GM18909 (cell line): ENCODE measurements around the gene CFAP20.
"Not testable (repeated sequence)": the region's sequence is repeated elsewhere in the genome, so short reads cannot be mapped to it uniquely, and the experiment has no call there.

Experiments
- ATAC-seq: cut with Tn5 transposase; IDR thresholded peaks from one replicate; pipeline ENCODE4 v1.9.1; 2021; ENCODE audit warnings: mild to moderate bottlenecking; ENCODE audit not compliant: unreplicated experiment, poor library complexity

CFAP20 gene

GRCh38 chr16:58073086-58073485, 56.1 kb downstream of the CFAP20 start:
- ATAC-seq, result not testable (repeated sequence)

DNA sequence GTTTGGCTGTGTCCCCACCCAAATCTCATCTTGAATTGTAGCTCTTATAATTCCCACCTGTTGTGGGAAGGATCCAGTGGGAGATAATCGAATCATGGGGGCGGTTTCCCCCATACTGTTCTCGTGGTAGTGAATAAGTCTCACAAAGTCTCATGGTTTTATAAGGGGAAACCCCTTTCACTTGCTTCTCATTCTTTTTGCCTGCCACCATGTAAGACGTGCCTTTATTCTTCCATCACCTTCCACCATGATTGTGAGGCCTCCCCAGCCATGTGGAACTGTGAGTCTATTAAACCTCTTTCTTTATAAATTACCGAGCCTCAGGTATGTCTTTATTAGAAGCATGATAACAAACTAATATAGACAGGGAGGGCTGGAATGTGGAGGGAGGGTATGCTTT, 57.0 kb downstream of the CFAP20 start:
- ATAC-seq, result not testable (repeated sequence)

DNA sequence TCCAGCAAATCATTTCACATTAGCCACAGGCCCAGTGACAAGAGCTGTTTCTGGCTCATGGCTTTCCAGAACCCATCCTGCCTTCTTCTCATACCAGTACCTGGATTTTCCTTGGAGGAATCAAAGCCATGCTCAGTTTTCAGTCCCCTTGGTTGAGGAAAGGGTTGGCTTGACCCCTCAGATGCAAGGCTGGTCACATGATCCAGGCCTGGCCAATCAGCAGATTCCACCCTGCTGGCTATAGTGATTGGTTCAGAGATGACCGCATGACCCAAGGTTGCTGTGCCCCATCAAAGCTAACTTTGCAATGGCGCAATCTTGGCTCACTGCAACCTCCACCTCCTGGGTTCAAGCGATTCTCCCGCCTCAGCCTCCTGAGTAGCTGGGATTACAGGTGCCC, 58.6 kb downstream of the CFAP20 start:
- ATAC-seq, result no peak
